HepG2 (cell line): ENCODE measurements around the gene ALDOA. TPM values are rescaled to one million over a fixed set of nuclear protein-coding genes. Genes with fewer than 3 reads are reported as not detected.
A peak's percentile ranks its signal among the peaks of the same experiment; 100 is the strongest.

ENCODE experiments used
- ARNTL ChIP-seq: sonication (generic); formaldehyde crosslinking; IDR thresholded peaks from 2 replicates; pipeline ENCODE4 v1.4.0; 2020; ENCODE audit warnings: mild to moderate bottlenecking, missing genetic modification reagents
- CCDC6 ChIP-seq: sonication (generic); formaldehyde crosslinking; IDR thresholded peaks from 2 replicates; pipeline ENCODE4 v1.8.1; 2022; ENCODE audit warnings: mild to moderate bottlenecking, missing genetic modification reagents, moderate library complexity
- DPF2 ChIP-seq: sonication (generic); formaldehyde crosslinking; IDR thresholded peaks from 2 replicates; pipeline ENCODE4 v1.4.0; 2020; ENCODE audit warnings: mild to moderate bottlenecking, low read depth, missing genetic modification reagents, borderline replicate concordance
- ETV5 ChIP-seq: IDR thresholded peaks from 2 replicates; pipeline ENCODE4 v1.6.1; 2018; ENCODE audit warnings: missing biosample characterization, missing genetic modification reagents, inconsistent platforms, borderline replicate concordance
- HNRNPL ChIP-seq: fragments of 200-400 bp; formaldehyde crosslinking; IDR thresholded peaks from 2 replicates; pipeline ENCODE4 v1.6.1; 2017; ENCODE audit warnings: mild to moderate bottlenecking, low read depth, low read length
- MIXL1 ChIP-seq: IDR thresholded peaks from 2 replicates; pipeline ENCODE4 v1.6.1; 2016
- MXD3 ChIP-seq: IDR thresholded peaks from 2 replicates; pipeline ENCODE4 v1.6.1; 2016; ENCODE audit warnings: mild to moderate bottlenecking, missing biosample characterization, missing genetic modification reagents
- RFX5 ChIP-seq: IDR thresholded peaks from 2 replicates; pipeline ENCODE4 v1.6.1; 2011; ENCODE audit warnings: low read depth, low read length, improper control_type of control experiment
- SALL1 ChIP-seq: sonication (generic); formaldehyde crosslinking; IDR thresholded peaks from 2 replicates; pipeline ENCODE4 v1.8.0; 2022; ENCODE audit warnings: mild to moderate bottlenecking, missing genetic modification reagents
- STAG1 ChIP-seq: sonication (generic); formaldehyde crosslinking; IDR thresholded peaks from 2 replicates; pipeline ENCODE4 v1.4.0; 2020; ENCODE audit warnings: missing genetic modification reagents
- TBL1XR1 ChIP-seq: fragments of 150-350 bp; IDR thresholded peaks from 2 replicates; pipeline ENCODE4 v1.6.1; 2014; ENCODE audit warnings: borderline replicate concordance, low read length; ENCODE audit not compliant: partially characterized antibody
- WIZ ChIP-seq: sonication (generic); formaldehyde crosslinking; IDR thresholded peaks from 2 replicates; pipeline ENCODE4 v1.5.1; 2020; ENCODE audit warnings: mild to moderate bottlenecking, missing genetic modification reagents
- ZBTB38 ChIP-seq: sonication (generic); formaldehyde crosslinking; IDR thresholded peaks from 2 replicates; pipeline ENCODE4 v1.5.1; 2020; ENCODE audit warnings: mild to moderate bottlenecking, missing genetic modification reagents
- ZFP91 ChIP-seq: sonication (generic); formaldehyde crosslinking; IDR thresholded peaks from 2 replicates; pipeline ENCODE4 v1.9.0; 2022; ENCODE audit warnings: missing genetic modification reagents, mild to moderate bottlenecking, borderline replicate concordance
- ZNF430 ChIP-seq: sonication (generic); formaldehyde crosslinking; IDR thresholded peaks from 2 replicates; pipeline ENCODE4 v1.9.0; 2021; ENCODE audit warnings: mild to moderate bottlenecking, missing genetic modification reagents
- ZNF432 ChIP-seq: sonication (generic); formaldehyde crosslinking; IDR thresholded peaks from 2 replicates; pipeline ENCODE4 v1.5.0; 2020; ENCODE audit warnings: missing genetic modification reagents, mild to moderate bottlenecking, borderline replicate concordance
- ZNF891 ChIP-seq: sonication (generic); formaldehyde crosslinking; IDR thresholded peaks from 2 replicates; pipeline ENCODE4 v1.5.0; 2020; ENCODE audit warnings: mild to moderate bottlenecking, missing genetic modification reagents
- ZSCAN21 ChIP-seq: sonication (generic); formaldehyde crosslinking; IDR thresholded peaks from 2 replicates; pipeline ENCODE4 v1.8.0; 2022; ENCODE audit warnings: mild to moderate bottlenecking, missing genetic modification reagents, moderate library complexity, borderline replicate concordance
- polyA plus RNA-seq, 8 experiments: library from polyadenylated mRNA; depleted of rRNA in 3 of 8; stranded (reverse) in 7 of 8; unstranded in 1 of 8; fragments of >200 nt; fragmentation: Illumina TruSeq in 4 of 8; extraction: Trizol in 4 of 8; gene quantifications; 2 replicates each; pipeline versions ENCODE4 v1.2.1 to v1.2.3, GENCODE V29; 2011 to 2016; ENCODE audit warnings: low read depth in 4 of 8, missing spikeins in 1 of 8, mixed read lengths in 1 of 8; ENCODE audit not compliant: insufficient read depth in 1 of 8
- total RNA-seq, 5 experiments: library from RNA; depleted of rRNA; stranded (reverse); fragments of >200 nt; fragmentation: Illumina TruSeq; extraction: Trizol; gene quantifications; 2 replicates each; pipeline ENCODE4 v1.2.3, GENCODE V29; 2016; ENCODE audit warnings: low read depth in 1 of 5
- TF ChIP-seq, protein P1 (sequence below): sonication (generic); formaldehyde crosslinking; IDR thresholded peaks from 2 replicates; pipeline ENCODE4 v1.5.0; 2020; ENCODE audit warnings: mild to moderate bottlenecking, missing genetic modification reagents, borderline replicate concordance
- TF ChIP-seq, protein P2 (sequence below): sonication (generic); formaldehyde crosslinking; IDR thresholded peaks from 2 replicates; pipeline ENCODE4 v1.5.1; 2020; ENCODE audit warnings: missing genetic modification reagents, mild to moderate bottlenecking, borderline replicate concordance
- TF ChIP-seq, protein P3 (sequence below): sonication (generic); formaldehyde crosslinking; IDR thresholded peaks from 2 replicates; pipeline ENCODE4 v1.8.1; 2023; ENCODE audit warnings: mild to moderate bottlenecking, missing genetic modification reagents, borderline replicate concordance

Gene ALDOA
- total and polyA plus RNA-seq, 2 of the 13 experiments (the other 11 are each of a cell fraction or from before 2014, with no cell fraction given) = 925 to 1,884 TPM

DNA sequence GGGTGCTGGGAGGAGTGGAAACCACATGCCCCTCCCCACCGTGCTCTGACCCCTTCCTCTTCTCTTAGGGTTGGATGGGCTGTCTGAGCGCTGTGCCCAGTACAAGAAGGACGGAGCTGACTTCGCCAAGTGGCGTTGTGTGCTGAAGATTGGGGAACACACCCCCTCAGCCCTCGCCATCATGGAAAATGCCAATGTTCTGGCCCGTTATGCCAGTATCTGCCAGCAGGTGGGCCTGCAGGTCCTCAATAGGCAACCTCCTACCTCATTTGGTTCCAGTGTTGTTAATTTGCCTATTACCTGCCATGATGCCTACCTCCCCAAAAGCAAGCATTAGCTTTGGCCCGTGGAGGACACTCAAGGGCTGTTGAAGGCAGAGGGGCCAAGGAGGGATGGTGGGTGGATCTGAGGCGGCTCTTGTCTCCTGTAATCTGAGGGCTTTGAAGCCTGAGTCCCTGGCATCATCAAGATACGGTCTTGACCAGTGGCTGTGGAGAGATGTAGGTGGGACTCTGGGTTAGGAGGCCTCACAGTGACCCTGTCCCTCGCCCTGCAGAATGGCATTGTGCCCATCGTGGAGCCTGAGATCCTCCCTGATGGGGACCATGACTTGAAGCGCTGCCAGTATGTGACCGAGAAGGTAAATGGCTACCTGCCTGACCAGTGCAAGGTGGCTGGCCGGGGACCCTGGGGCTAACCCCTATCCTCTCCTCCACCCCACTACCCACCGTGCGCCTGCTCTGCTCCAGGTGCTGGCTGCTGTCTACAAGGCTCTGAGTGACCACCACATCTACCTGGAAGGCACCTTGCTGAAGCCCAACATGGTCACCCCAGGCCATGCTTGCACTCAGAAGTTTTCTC is 3.4 kb downstream of the ALDOA start (continued):
- TF ChIP-seq ZFP91 (CRISPR knock-in tag) (peak; percentile 43; the same call in 1 of the 2 replicates), CCDC6 (CRISPR knock-in tag) (0 out of 2 replicates have a peak, but pooled peaks have one; percentile 40), SALL1 (CRISPR knock-in tag) (peak; percentile 41), MIXL1 (peak; percentile 59; the same call in 1 of the 2 replicates), WIZ (0 out of 2 replicates have a peak, but pooled peaks have one; percentile 41), TBL1XR1 (no peak), ZSCAN21 (CRISPR knock-in tag) (0 out of 2 replicates have a peak, but pooled peaks have one; percentile 29), ARNTL (CRISPR knock-in tag) (no peak), ZBTB38 (CRISPR knock-in tag) (peak; percentile 37; the same call in 1 of the 2 replicates), ZNF430 (CRISPR knock-in tag) (0 out of 2 replicates have a peak, but pooled peaks have one; percentile 55), ZNF432 (no peak), HNRNPL (0 out of 2 replicates have a peak, but pooled peaks have one; percentile 28), MXD3 (CRISPR knock-in tag) (0 out of 2 replicates have a peak, but pooled peaks have one; percentile 9), STAG1 (CRISPR knock-in tag) (peak; percentile 50), ZNF891 (CRISPR knock-in tag) (0 out of 2 replicates have a peak, but pooled peaks have one; percentile 27), RFX5 (no peak), ETV5 (peak; percentile 15; the same call in 1 of the 2 replicates), DPF2 (CRISPR knock-in tag) (no peak)
- TF ChIP-seq, protein P1, sequence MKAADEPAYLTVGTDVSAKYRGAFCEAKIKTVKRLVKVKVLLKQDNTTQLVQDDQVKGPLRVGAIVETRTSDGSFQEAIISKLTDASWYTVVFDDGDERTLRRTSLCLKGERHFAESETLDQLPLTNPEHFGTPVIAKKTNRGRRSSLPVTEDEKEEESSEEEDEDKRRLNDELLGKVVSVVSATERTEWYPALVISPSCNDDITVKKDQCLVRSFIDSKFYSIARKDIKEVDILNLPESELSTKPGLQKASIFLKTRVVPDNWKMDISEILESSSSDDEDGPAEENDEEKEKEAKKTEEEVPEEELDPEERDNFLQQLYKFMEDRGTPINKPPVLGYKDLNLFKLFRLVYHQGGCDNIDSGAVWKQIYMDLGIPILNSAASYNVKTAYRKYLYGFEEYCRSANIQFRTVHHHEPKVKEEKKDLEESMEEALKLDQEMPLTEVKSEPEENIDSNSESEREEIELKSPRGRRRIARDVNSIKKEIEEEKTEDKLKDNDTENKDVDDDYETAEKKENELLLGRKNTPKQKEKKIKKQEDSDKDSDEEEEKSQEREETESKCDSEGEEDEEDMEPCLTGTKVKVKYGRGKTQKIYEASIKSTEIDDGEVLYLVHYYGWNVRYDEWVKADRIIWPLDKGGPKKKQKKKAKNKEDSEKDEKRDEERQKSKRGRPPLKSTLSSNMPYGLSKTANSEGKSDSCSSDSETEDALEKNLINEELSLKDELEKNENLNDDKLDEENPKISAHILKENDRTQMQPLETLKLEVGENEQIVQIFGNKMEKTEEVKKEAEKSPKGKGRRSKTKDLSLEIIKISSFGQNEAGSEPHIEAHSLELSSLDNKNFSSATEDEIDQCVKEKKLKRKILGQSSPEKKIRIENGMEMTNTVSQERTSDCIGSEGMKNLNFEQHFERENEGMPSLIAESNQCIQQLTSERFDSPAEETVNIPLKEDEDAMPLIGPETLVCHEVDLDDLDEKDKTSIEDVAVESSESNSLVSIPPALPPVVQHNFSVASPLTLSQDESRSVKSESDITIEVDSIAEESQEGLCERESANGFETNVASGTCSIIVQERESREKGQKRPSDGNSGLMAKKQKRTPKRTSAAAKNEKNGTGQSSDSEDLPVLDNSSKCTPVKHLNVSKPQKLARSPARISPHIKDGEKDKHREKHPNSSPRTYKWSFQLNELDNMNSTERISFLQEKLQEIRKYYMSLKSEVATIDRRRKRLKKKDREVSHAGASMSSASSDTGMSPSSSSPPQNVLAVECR = peak; percentile 28; the same call in 1 of the 2 replicates
- TF ChIP-seq, protein P2, sequence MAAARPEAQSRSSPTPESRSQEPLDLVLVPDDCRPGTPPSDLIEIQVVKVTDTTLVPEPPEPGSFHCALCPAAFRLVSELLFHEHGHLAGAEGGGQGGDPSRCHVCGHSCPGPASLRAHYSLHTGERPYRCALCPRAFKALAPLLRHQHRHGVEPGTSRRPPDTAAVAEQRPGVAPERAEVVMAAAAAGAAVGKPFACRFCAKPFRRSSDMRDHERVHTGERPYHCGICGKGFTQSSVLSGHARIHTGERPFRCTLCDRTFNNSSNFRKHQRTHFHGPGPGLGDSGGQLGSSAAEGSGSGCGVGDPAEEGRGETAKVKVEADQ = 0 out of 2 replicates have a peak, but pooled peaks have one; percentile 4
- TF ChIP-seq, protein P3, sequence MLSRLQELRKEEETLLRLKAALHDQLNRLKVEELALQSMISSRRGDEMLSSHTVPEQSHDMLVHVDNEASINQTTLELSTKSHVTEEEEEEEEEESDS (CRISPR knock-in tag) = no peak
